ENCODE measurements around the gene TCP11L2. TPM values are rescaled to one million over a fixed set of nuclear protein-coding genes. Genes with fewer than 3 reads are reported as not detected.
"Not testable (repeated sequence)": the region's sequence is repeated elsewhere in the genome, so short reads cannot be mapped to it uniquely, and the experiment has no call there.

Gene TCP11L2
- total RNA-seq, 1 donor: 201 TPM

DNA sequence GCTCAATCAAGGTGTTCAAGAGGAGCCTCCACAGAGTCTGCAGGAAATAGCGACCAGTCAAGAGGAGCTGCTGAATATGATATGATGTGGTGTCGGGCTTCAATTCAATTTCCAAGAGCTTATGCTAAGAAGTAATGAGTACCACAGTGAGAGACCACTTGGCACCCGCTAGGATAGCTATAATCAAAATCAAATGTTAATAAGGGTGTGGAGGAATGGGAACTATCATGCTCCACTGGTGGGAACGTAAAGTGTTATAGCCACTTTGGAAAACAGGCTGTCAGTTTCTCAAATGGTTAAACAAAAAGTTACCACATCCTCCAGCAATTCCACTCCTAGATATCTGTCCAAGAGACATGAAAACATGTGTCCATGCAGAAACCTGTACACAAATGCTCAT, 61.7 kb downstream of the TCP11L2 start:
- H3K4me1 ChIP-seq (ENCODE audit: insufficient read depth, low read length): no peaks in the 10 kb centered on the region
- no peak overlapping the region for H3K4me3 ChIP-seq (ENCODE audit: low read length)
- no peaks in the 10 kb centered on the region for H3K27me3 ChIP-seq (ENCODE audit: insufficient read depth, low read length)
- no peaks in the 10 kb centered on the region for H3K9me3 ChIP-seq (ENCODE audit: low read depth, low read length)

DNA sequence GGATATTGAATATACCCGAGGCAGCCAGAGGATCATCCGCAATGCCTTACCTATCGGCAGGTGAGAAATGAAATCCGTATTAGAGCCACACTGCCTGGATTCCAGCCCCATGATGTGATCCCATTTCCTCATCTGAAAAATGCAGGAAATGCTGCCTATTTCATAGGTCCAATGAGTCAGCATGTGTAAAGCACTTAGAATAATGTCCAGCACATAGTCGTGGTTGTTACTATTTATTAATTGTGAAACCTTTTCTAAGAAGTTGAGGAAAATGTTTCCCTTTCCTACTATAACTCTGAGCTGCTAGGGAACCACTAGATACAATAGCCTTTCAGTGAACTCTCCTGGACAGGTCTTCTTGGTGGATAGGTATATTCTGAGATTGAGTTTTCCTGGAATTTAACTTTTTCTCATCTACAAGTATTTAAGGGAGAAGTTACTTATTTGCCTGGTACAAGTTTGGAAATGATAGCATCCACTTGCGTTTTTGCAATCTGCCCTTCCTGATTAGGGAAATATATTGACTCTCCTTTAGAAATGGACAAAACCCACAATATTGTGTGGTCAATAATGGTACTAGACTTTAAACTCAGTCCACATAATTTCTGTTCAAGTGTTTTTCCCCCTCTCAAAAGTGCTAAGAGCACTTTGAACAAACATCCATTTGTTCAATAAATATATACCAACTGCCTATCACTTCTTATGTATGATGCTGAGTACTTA, 67.3 kb downstream of the TCP11L2 start:
- H3K9me3 ChIP-seq (ENCODE audit: low read depth, low read length): no peaks in the 10 kb centered on the region
- no peaks in the 10 kb centered on the region for H3K4me1 ChIP-seq (ENCODE audit: insufficient read depth, low read length)
- no peak overlapping the region for H3K4me3 ChIP-seq (ENCODE audit: low read length)
- no peaks in the 10 kb centered on the region for H3K27me3 ChIP-seq (ENCODE audit: insufficient read depth, low read length)

DNA sequence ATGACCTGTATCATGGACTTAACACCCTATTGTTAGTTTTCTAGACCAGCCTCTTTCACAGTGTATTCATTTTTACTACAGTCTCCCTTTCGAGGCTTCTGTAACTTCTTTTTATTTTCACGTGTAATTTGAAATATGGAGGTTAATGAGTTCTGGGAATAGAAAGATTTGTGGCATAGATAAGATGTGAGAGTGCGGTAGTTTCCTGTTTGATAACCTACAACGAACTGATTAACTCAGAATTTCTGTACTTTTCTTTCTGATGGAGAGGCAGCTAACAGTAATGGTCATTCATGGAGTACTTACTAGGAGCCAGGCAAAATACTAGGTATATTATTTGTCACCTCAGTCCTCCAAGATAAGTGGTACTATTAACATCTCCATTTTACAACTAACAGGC, 76.3 kb downstream of the TCP11L2 start:
- no peaks in the 10 kb centered on the region for H3K27me3 ChIP-seq (ENCODE audit: insufficient read depth, low read length)
- no peak overlapping the region for H3K4me3 ChIP-seq (ENCODE audit: low read length)
- H3K9me3 ChIP-seq (ENCODE audit: low read depth, low read length): peaks cover 5% of the 10 kb centered on the region
- no peaks in the 10 kb centered on the region for H3K4me1 ChIP-seq (ENCODE audit: insufficient read depth, low read length)

DNA sequence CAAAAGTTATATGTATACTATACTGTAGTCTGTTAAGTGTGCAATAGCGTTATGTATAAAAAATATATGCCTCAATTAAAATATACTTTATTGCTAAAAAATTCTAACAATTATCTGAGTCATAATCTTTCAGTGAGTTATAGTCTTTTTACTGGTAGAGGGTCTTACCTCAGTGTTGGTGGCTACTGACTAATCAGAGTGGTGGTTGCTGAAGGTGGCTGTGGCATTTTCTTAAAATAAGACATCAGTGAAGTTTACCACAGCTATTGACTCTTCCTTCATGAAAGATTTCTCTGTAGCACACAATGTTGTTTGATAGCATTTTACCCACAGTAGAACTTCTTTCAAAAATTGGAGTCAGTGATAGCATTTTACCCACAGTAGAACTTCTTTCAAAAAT, 78.4 kb downstream of the TCP11L2 start:
- Histone ChIP-seq H3K27me3 (ENCODE audit: insufficient read depth, low read length) (no peaks in the 10 kb centered on the region), H3K9me3 (ENCODE audit: low read depth, low read length) (peaks cover 5% of the 10 kb centered on the region), H3K4me1 (ENCODE audit: insufficient read depth, low read length) (no peaks in the 10 kb centered on the region), H3K4me3 (ENCODE audit: low read length) (no peak overlapping the region)

DNA sequence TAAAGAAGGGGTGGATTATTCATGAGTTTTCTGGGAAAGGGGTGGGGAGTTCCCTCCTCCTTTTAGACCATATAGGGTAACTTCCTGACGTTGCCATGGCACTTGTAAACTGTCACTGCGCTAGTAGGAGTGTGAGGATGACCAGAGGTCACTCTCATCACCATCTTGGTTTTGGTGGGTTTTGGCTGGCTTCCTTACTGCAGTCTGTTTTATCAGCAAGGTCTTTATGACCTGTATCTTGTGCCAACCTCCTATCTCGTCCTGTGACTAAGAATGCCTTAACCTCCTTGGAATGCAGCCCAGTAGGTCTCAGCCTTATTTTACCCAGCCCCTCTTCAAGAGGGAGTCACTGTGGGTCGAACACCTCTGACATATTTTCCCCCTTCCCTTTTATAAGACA, 79.3 kb downstream of the TCP11L2 start:
- H3K4me3 ChIP-seq (ENCODE audit: low read length); H3K4me1 ChIP-seq (ENCODE audit: insufficient read depth, low read length); H3K27me3 ChIP-seq (ENCODE audit: insufficient read depth, low read length); H3K9me3 ChIP-seq (ENCODE audit: low read depth, low read length): not testable (repeated sequence)

DNA sequence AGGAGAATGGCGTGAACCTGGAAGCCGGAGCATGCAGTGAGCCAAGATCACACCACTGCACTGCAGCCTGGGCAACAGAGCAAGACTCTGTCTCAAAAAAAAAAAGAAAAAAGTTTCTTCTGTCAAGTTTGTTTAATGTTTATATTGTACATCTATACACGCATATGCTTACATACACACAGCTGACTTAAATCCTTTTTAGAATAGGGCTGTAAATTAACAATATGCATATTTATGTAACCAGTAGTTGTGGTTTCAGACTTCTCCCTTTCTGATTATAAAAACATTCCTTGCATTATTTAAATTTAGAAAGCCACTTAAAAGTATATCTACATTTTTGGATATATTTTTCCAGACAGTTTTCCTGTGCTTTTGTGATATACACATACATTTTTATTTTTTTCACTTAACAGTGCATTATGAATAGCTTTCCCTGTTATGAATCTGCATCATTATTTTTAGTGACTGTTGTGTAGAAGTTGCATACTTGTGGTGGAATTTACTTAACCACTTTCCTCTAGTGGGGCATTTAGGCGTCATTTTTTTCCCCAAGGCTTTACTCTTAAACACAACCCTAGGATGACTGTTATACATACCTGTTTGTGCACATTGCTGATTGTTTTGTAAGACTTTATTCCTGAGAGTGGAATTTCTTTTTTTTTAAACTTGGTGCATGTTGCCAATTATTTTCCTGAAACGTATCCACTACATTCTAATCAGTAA, 84.4 kb downstream of the TCP11L2 start:
- Histone ChIP-seq H3K4me1 (ENCODE audit: insufficient read depth, low read length) (no peaks in the 10 kb centered on the region), H3K9me3 (ENCODE audit: low read depth, low read length) (peaks cover 5% of the 10 kb centered on the region), H3K27me3 (ENCODE audit: insufficient read depth, low read length) (no peaks in the 10 kb centered on the region), H3K4me3 (ENCODE audit: low read length) (no peak overlapping the region)

DNA sequence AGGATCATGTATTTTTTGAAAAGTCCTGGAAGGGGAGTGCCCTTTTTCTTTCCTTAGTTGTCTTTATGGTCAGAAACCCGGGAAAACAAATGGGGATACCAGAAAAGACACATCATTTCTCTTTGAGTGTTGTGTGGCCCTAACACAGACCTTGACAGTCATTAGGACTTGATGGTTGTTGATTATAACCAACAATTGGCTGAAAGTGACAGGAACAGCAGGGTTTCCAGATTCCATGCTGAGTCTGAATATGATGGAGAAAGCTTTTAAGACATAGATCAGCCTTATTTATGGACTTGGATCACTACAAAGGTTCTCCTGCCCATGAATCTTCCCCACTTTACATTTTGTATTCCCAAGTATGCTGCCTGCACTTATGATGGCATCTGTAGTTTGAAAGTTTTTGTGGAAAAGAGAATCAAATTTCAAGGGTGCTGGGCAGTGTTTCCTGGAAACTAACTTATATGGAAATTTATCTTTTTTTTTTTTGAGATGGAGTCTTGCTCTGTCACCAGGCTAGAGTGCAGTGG, 85.4 kb downstream of the TCP11L2 start:
- Histone ChIP-seq H3K4me1 (ENCODE audit: insufficient read depth, low read length) (no peaks in the 10 kb centered on the region), H3K27me3 (ENCODE audit: insufficient read depth, low read length) (no peaks in the 10 kb centered on the region), H3K9me3 (ENCODE audit: low read depth, low read length) (no peaks in the 10 kb centered on the region), H3K4me3 (ENCODE audit: low read length) (no peak overlapping the region)

DNA sequence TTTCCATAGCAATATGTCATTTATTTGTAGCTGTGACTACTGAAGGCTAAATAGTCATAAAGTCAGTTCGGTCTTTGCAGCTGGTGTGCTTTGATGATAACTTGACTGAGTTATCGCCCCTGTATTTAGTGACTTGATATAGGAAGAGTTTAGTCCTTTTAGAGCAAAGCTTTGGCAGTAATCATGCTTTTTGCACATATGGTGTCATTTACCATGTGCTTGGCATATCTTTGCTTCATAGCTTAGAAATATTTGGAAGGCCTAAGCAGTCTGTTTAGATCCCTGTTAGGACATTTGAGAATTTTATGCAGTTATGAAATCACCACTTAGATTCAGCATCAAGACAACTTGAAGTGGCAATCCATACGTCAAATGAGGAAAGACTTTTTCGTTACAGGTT, 86.6 kb downstream of the TCP11L2 start:
- Histone ChIP-seq H3K27me3 (ENCODE audit: insufficient read depth, low read length) (no peaks in the 10 kb centered on the region), H3K4me1 (ENCODE audit: insufficient read depth, low read length) (no peaks in the 10 kb centered on the region), H3K4me3 (ENCODE audit: low read length) (no peak overlapping the region), H3K9me3 (ENCODE audit: low read depth, low read length) (no peaks in the 10 kb centered on the region)

DNA sequence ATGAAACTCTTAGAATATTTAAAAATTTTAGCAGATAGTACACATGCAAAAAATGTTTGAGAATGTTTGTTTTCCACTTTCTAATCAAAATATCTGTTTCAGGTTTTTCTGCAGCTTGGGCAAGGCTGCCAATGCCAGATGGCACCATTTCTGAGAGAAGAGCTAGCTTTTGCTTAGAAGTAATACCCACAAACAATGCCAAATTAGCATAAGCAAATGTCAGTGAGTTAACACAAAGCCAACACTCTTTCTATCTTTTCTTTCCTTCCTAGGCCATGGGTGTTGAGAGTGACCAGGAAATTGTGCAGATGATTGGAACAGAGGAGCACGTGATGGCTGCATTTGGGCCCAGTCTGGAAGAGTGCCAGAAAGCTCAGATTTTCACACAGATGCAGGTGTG, 90.2 kb downstream of the TCP11L2 start:
- no peaks in the 10 kb centered on the region for H3K4me1 ChIP-seq (ENCODE audit: insufficient read depth, low read length)
- no peaks in the 10 kb centered on the region for H3K27me3 ChIP-seq (ENCODE audit: insufficient read depth, low read length)
- no peaks in the 10 kb centered on the region for H3K9me3 ChIP-seq (ENCODE audit: low read depth, low read length)
- H3K4me3 ChIP-seq (ENCODE audit: low read length): no peak overlapping the region

Other genes starting within 250 kb of the TCP11L2 start
- gene NUAK1, start 163.8 kb upstream of the TCP11L2 start, total RNA-seq: 0.52 TPM
- gene CKAP4, start 54.7 kb upstream of the TCP11L2 start, total RNA-seq: 40.4 TPM
- 2.4 TPM for gene POLR3B, start 55.0 kb downstream of the TCP11L2 start, total RNA-seq

Measured in mononuclear cell (primary cell).